Endothelial cell of umbilical vein (primary cell): Measurements from ENCODE around the gene SYNE3. TPM values are rescaled to one million over a fixed set of nuclear protein-coding genes. Genes with fewer than 3 reads are reported as not detected.

Experiments used
- BruUV-seq: library from RNA; stranded (reverse); fragments of 400-500 nt; replicated peaks from 2 replicates; lab custom pipeline; 2021; lab: Mats Ljungman, UMichigan
- CTCF ChIA-PET: fragments of 300-600, 350-600 bp; sonication (Branson Sonifier 250); formaldehyde crosslinking; loops from one replicate; lab custom pipeline; 2021; ENCODE audit warnings: antibody characterized with exemption, inconsistent platforms; lab: Charles Lee
- POLR2A ChIA-PET: fragments of 300-600, 350-600 bp; sonication (Branson Sonifier 250); formaldehyde crosslinking; loops from one replicate; lab custom pipeline; 2021; ENCODE audit warnings: antibody characterized with exemption, inconsistent platforms; lab: Charles Lee
- DNase-seq: peaks from one replicate; pipeline ENCODE4 v3.0.0-alpha.2; 2011; ENCODE audit warnings: low read depth, low spot score
- FAIRE-seq: peaks from 2 replicates; lab custom pipeline; 2011; peaks lifted over from hg19 to GRCh38; lab: Jason Lieb, UNC
- H2AFZ ChIP-seq: 2 replicates; pipeline ENCODE4 v1.6.0; 2012; ENCODE audit warnings: low read depth, low read length, control low read depth, inconsistent platforms
- H3K27ac ChIP-seq: 2 replicates; pipeline ENCODE4 v1.5.1; 2011; ENCODE audit warnings: low read depth, mild to moderate bottlenecking, control low read depth, low read length, moderate library complexity; ENCODE audit not compliant: insufficient read depth
- H3K27me3 ChIP-seq, 2 experiments: 2 replicates each; pipeline versions ENCODE4 v1.6.0 to v1.6.1; 2011; ENCODE audit warnings: low read length in 2 of 2, mixed read lengths in 1 of 2; ENCODE audit not compliant: control insufficient read depth in 2 of 2, insufficient read depth in 2 of 2
- H3K36me3 ChIP-seq, 2 experiments: 2 replicates in 1 of 2; 3 replicates in 1 of 2; pipeline ENCODE4 v1.5.1; 2011; ENCODE audit warnings: low read length in 2 of 2, mild to moderate bottlenecking in 1 of 2, moderate library complexity in 1 of 2; ENCODE audit not compliant: control insufficient read depth in 2 of 2, insufficient read depth in 2 of 2; ENCODE audit errors: extremely low read depth in 1 of 2
- H3K4me1 ChIP-seq: 3 replicates; pipeline ENCODE4 v1.5.1; 2011; ENCODE audit warnings: mild to moderate bottlenecking, low read length; ENCODE audit not compliant: control insufficient read depth, insufficient read depth; ENCODE audit errors: extremely low read depth
- H3K4me2 ChIP-seq: 2 replicates; pipeline ENCODE4 v1.6.1; 2011; ENCODE audit warnings: low read length, control low read depth, mixed read lengths; ENCODE audit not compliant: insufficient read depth
- H3K4me3 ChIP-seq, 3 experiments: fragments of 200-600 bp in 1 of 3; sonication (generic), shearing (Covaris generic) in 1 of 3; replicated peaks in 1 of 3; 2 replicates each; pipeline ENCODE4 v1.5.1; 2011 to 2016; ENCODE audit warnings: control low read depth in 3 of 3, low read length in 3 of 3, mild to moderate bottlenecking in 2 of 3, inconsistent platforms in 1 of 3, low read depth in 1 of 3, moderate library complexity in 1 of 3; ENCODE audit not compliant: insufficient read depth in 1 of 3
- H3K79me2 ChIP-seq: 2 replicates; pipeline ENCODE4 v1.6.0; 2012; ENCODE audit warnings: low read length, inconsistent platforms; ENCODE audit not compliant: control insufficient read depth, insufficient read depth
- H3K9ac ChIP-seq: replicated peaks from 2 replicates; pipeline ENCODE3; 2011; ENCODE audit warnings: low read length, control low read depth; ENCODE audit not compliant: insufficient read depth; ENCODE audit errors: extremely low read depth
- H3K9me1 ChIP-seq: replicated peaks from 3 replicates; pipeline ENCODE4 v1.6.0; 2011; ENCODE audit warnings: mild to moderate bottlenecking, low read length; ENCODE audit not compliant: control insufficient read depth, insufficient read depth; ENCODE audit errors: extremely low read depth
- H3K9me3 ChIP-seq: replicated peaks from 2 replicates; pipeline ENCODE4 v1.5.1; 2012; ENCODE audit warnings: low read length, inconsistent platforms; ENCODE audit not compliant: control insufficient read depth, insufficient read depth
- H4K20me1 ChIP-seq: replicated peaks from 2 replicates; pipeline ENCODE3; 2011; ENCODE audit warnings: mild to moderate bottlenecking, low read length; ENCODE audit not compliant: control insufficient read depth, insufficient read depth; ENCODE audit errors: extremely low read depth
- CTCF ChIP-seq, 2 donors: IDR thresholded peaks; 1 replicate in 1 of 2; 2 replicates in 1 of 2; pipeline ENCODE4 v1.5.1; 2011; ENCODE audit warnings: low read length in 2 of 2, mild to moderate bottlenecking in 2 of 2, moderate library complexity in 2 of 2, control low read depth in 1 of 2, inconsistent platforms in 1 of 2, low read depth in 1 of 2; ENCODE audit not compliant: insufficient read depth in 1 of 2; ENCODE audit errors: extremely low read depth in 1 of 2
- EZH2 ChIP-seq: IDR thresholded peaks from 2 replicates; pipeline ENCODE4 v1.6.1; 2012; ENCODE audit warnings: borderline replicate concordance, low read depth, mild to moderate bottlenecking, moderate library complexity, low read length, inconsistent platforms; ENCODE audit not compliant: severe bottlenecking
- FOS ChIP-seq: IDR thresholded peaks from 2 replicates; pipeline ENCODE4 v1.6.1; 2011; ENCODE audit warnings: mild to moderate bottlenecking, low read length, moderate library complexity, borderline replicate concordance; ENCODE audit not compliant: insufficient read depth
- GATA2 ChIP-seq: IDR thresholded peaks from 2 replicates; pipeline ENCODE4 v1.7.0; 2011; ENCODE audit warnings: low read depth, mild to moderate bottlenecking, moderate library complexity, mixed read lengths, low read length; ENCODE audit not compliant: insufficient read length, insufficient read depth
- JUN ChIP-seq: IDR thresholded peaks from 2 replicates; pipeline ENCODE4 v1.6.1; 2011; ENCODE audit warnings: borderline replicate concordance, low read depth; ENCODE audit not compliant: insufficient read length, insufficient read depth
- MAX ChIP-seq: IDR thresholded peaks from 2 replicates; pipeline ENCODE4 v1.6.1; 2011; ENCODE audit not compliant: insufficient read depth, insufficient read length
- MYC ChIP-seq: IDR thresholded peaks from one replicate; pipeline ENCODE4 v1.6.1; 2011; ENCODE audit warnings: mild to moderate bottlenecking, low read depth, low read length
- POLR2A ChIP-seq: IDR thresholded peaks from 2 replicates; pipeline ENCODE4 v1.6.1; 2012; ENCODE audit warnings: low read depth, mild to moderate bottlenecking, control low read depth, low read length
- POLR2AphosphoS5 ChIP-seq: IDR thresholded peaks from 2 replicates; pipeline ENCODE4 v1.6.1; 2012; ENCODE audit warnings: low read depth, mild to moderate bottlenecking, control low read depth, low read length, moderate library complexity; ENCODE audit not compliant: insufficient read depth
- dilution Hi-C: fragments of 300-500 bp; cut with MboI; formaldehyde crosslinking; loops from one replicate; pipeline ENCODE4 v1.15.0; 2019; ENCODE audit warnings: low sequenced_read_pairs; ENCODE audit not compliant: extremely low pct_ligation_motif_present
- intact Hi-C: fragments of 100-400 bp; cut with micrococcal nuclease; formaldehyde crosslinking; loops from one replicate; pipeline ENCODE4 v1.10.0; 2022
- polyA plus RNA-seq, 4 experiments: library from polyadenylated mRNA; depleted of rRNA in 3 of 4; stranded (reverse) in 3 of 4; unstranded in 1 of 4; fragments of >200 nt; gene quantifications; 2 replicates each; pipeline versions ENCODE4 v1.2.1 to v1.2.3, GENCODE V29; 2011 to 2012; ENCODE audit warnings: missing spikeins in 1 of 4
- total RNA-seq: library from RNA; stranded (reverse); gene quantifications from 2 replicates; pipeline ENCODE4 v1.2.3, GENCODE V29; 2021

Gene SYNE3
- total and polyA plus RNA-seq, 2 donors (not counting 3 experiments of a cell fraction or from before 2014, with no cell fraction given), result 3.0 to 18.8 TPM

- H3K9me3 ChIP-seq, result no peaks in the 10 kb centered on the region
- H4K20me1 ChIP-seq, result no peaks in the 10 kb centered on the region
- BruUV-seq, result TSS peak; percentile 63
- ChIA-PET POLR2A (interaction anchor here (1.0 kb wide), 2 partner anchors 9 to 11 kb away, joined by 3 to 4 read pairs; partner anchors contain the start of gene SYNE3), CTCF (interaction anchor here (0.8 to 2.8 kb wide), 9 partner anchors 11 to 65 kb away, joined by 3 to 23 read pairs (median 5); no protein-coding TSS in a partner anchor)
- intact Hi-C loops (loop anchor here (1.0 kb wide), 5 partner anchors 8 to 27 kb away; no protein-coding TSS in a partner anchor), dilution Hi-C loops (no loop called here)
- no peak for FAIRE-seq
- peak overlapping the region; percentile 42 for H3K9ac ChIP-seq
- H3K4me2 ChIP-seq, result peak overlapping the region; percentile 28
- TF ChIP-seq EZH2, result no peak
- no peak for TF ChIP-seq MAX
- TF ChIP-seq POLR2AphosphoS5, result peak; percentile 26
- TF ChIP-seq CTCF (IDR thresholded peaks at IDR 0.05; ENCODE audit: extremely low read depth in 1 of 2, insufficient read depth in 1 of 2, low read depth in 1 of 2, low read length in 2 of 2), result no peak
- TF ChIP-seq FOS, result peak; percentile 84
- TF ChIP-seq MYC, result no peak
- TF ChIP-seq GATA2, result no peak
- no peak for TF ChIP-seq POLR2A
- TF ChIP-seq JUN, result peak; percentile 51
- H2AFZ ChIP-seq, result no peak overlapping the region
- peak overlapping the region; percentile 88 for H3K27ac ChIP-seq
- peaks cover 28% of the 10 kb centered on the region for H3K4me1 ChIP-seq
- peak; percentile 83 for DNase-seq
- no peaks in the 10 kb centered on the region for H3K36me3 ChIP-seq
- peaks cover 1% of the 10 kb centered on the region for H3K79me2 ChIP-seq
- no peaks in the 10 kb centered on the region for H3K27me3 ChIP-seq
- H3K9me1 ChIP-seq, result no peaks in the 10 kb centered on the region
- no peak overlapping the region for H3K4me3 ChIP-seq
Measured at GRCh38 chr14:95507701-95508103, 8.7 kb downstream of the SYNE3 start.
